Immature natural killer cell (primary cell): ENCODE results near the gene ZNF879. TPM values are rescaled to one million over a fixed set of nuclear protein-coding genes. Genes with fewer than 3 reads are reported as not detected.
A peak's percentile ranks its signal among the peaks of the same experiment; 100 is the strongest.

Experiments used
- DNase-seq, 3 donors: peaks; one replicate each; pipeline ENCODE4 v3.0.0; 2022; ENCODE audit warnings: mixed read lengths in 1 of 3
- H3K27ac Mint-ChIP-seq, 6 donors: one replicate each; pipeline ENCODE4 v1.8.0; 2020; ENCODE audit warnings: mixed read lengths in 6 of 6, mild to moderate bottlenecking in 5 of 6, inconsistent platforms in 4 of 6, moderate library complexity in 3 of 6
- H3K27me3 Mint-ChIP-seq, 3 donors: one replicate each; pipeline ENCODE4 v1.8.0; 2020 to 2021; ENCODE audit warnings: low read depth in 3 of 3, mild to moderate bottlenecking in 3 of 3, mixed read lengths in 3 of 3, moderate library complexity in 3 of 3, inconsistent platforms in 1 of 3
- H3K36me3 Mint-ChIP-seq, 3 donors: one replicate each; pipeline ENCODE4 v1.8.0; 2020; ENCODE audit warnings: mixed read lengths in 3 of 3, inconsistent platforms in 2 of 3, mild to moderate bottlenecking in 2 of 3
- H3K4me1 Mint-ChIP-seq, 2 donors: one replicate each; pipeline ENCODE4 v1.8.0; 2020; ENCODE audit warnings: inconsistent platforms in 2 of 2, mild to moderate bottlenecking in 2 of 2, mixed read lengths in 2 of 2, moderate library complexity in 1 of 2
- H3K4me3 Mint-ChIP-seq, 5 donors: one replicate each; pipeline ENCODE4 v1.8.0; 2020; ENCODE audit warnings: mild to moderate bottlenecking in 5 of 5, mixed read lengths in 5 of 5, inconsistent platforms in 3 of 5, moderate library complexity in 3 of 5
- H3K9me3 Mint-ChIP-seq, 6 donors: one replicate each; pipeline ENCODE4 v1.8.0; 2020; ENCODE audit warnings: mild to moderate bottlenecking in 6 of 6, mixed read lengths in 6 of 6, inconsistent platforms in 4 of 6, moderate library complexity in 3 of 6
- polyA plus RNA-seq, 3 donors: library from polyadenylated mRNA; unstranded; fragments of 300-500 nt; fragmentation: Illumina TruSeq; gene quantifications; one replicate each; pipeline ENCODE4 v1.2.3, GENCODE V29; 2021

Gene ZNF879
- polyA plus RNA-seq, 3 donors from 2014 or later = 2.7 to 4.5 (median 3.9) TPM

DNA sequence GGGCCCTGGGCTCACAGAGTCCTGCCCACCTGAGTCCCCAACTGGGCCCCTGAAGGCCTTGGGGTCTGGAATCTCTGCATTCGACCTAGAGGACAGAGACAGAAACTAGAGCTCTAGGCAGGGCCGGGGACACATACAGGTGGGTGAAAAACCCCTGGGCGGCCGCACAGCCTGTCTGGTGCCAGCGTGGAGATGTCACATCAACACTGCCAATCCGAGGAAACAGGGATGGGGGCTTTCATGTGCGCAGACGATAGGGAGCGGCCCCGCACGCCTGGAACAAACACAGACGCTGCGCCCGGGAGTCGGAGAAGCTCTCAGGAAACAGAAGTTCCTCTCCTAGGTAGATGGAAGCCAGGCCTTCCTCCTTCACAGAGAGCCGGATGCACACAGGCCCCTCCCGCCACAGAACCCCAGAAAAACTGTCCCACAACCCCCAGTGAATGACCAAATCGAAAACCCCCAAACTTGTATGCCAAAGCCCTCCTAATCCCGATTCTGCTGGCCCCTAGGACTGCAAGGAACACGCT lies 30.3 kb upstream of the ZNF879 start:
- H3K36me3 Mint-ChIP-seq = peaks cover 0 to 4% (median 0%) of the 10 kb centered on the region in 3 donors
- no peaks in the 10 kb centered on the region for H3K4me1 Mint-ChIP-seq
- H3K27me3 Mint-ChIP-seq = peaks cover 6 to 7% (median 6%) of the 10 kb centered on the region in 3 donors
- no peak overlapping the region for H3K27ac Mint-ChIP-seq
- peaks cover 0 to 4% (median under 1%) of the 10 kb centered on the region in 6 donors for H3K9me3 Mint-ChIP-seq
- H3K4me3 Mint-ChIP-seq = no peak overlapping the region
- no peak for DNase-seq

DNA sequence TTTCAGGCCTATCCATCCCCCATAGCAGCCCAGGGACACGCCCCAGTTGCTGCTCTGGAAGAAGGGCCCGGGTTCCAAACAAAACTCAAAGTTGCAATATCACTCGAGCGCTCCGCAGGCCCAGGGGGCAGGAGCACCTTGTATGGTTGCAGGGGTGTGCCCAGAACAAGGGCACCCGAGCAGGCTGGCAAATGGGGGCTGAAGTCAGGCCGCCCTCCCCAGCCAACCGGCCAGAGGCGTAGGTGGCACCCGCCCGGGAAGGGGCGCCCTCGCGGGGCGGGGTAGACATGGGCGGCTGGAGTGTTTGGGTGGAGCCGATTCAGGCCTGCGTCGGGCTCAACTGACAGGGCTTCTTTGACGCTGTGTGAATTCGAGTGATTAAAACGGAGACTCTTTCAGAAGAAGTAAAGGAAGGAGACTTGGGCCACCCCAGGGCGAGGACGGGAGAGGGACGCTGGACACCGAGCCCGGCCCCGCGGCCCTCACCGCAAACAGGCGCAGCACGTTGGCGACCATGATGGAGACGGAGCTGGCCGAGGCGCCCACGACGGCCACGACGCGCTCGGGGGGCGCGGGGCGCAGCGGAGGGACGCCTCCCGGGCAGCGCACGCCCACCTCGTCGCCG lies 29.5 kb upstream of the ZNF879 start:
- DNase-seq = no peak
- Mint-ChIP-seq H3K4me1 (no peaks in the 10 kb centered on the region), H3K36me3 (peaks cover 0 to 4% (median 0%) of the 10 kb centered on the region in 3 donors)

DNA sequence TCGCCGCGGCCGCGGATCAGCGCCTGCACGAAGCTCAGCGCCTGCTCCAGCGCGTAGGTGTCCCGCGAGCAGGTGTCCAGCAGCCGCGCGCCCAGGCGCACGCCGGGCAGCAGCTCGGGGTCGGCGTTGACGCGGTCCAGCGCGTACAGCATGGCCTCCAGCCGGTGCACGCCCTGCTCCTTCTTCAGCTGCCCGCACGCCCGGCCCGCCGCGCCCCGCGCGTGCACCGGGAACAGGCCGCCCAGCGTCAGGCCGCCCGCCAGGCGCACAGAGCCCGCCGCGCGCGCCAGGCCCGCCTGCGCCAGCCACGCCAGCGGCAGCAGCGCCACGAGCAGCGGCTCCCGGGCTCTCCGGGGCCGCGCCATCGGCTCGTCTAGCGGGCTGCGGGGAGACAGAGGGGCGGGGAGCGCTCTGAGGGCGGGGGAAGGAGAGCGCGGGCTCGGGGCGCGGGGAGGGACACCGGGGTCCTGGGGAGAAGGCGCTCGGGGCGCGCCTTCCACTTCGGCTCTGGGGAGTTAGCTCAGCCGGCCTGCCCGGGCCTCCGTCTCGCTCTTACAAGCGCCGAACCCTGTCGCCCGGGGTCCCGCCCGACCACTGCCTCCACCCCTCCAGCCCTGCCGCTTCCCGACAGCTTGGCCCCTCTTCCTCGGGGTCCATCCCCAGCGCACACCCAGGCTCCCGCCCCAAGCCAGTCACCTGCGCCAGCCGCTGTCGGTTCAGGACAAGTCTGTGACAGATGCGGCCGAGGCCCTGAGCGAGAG lies 28.8 kb upstream of the ZNF879 start, which contains the start of gene GRM6:
Gene GRM6, minus strand, starts transcription at position 741 of the 761 bp plus-strand sequence. Its CDS starts 376 bp downstream, at position 365.
- Mint-ChIP-seq H3K9me3 (peaks cover 0 to 3% (median under 1%) of the 10 kb centered on the region in 6 donors), H3K4me1 (no peaks in the 10 kb centered on the region), H3K27ac (no peak within 1 kb of the TSS), H3K27me3 (peaks cover 7 to 8% (median 7%) of the 10 kb centered on the region in 3 donors), H3K36me3 (peaks cover 0 to 4% (median 0%) of the 10 kb centered on the region in 3 donors), H3K4me3 (peak within 1 kb of the TSS in 1 of 5 donors; percentile 13)
- DNase-seq = no peak

More for the DNA sequence above, 29.5 kb upstream of the ZNF879 start:
- H3K27me3 Mint-ChIP-seq = peaks cover 6 to 7% (median 7%) of the 10 kb centered on the region in 3 donors
- H3K4me3 Mint-ChIP-seq = no peak overlapping the region
- H3K9me3 Mint-ChIP-seq = peaks cover 0 to 4% (median under 1%) of the 10 kb centered on the region in 6 donors
- H3K27ac Mint-ChIP-seq = no peak overlapping the region

DNA sequence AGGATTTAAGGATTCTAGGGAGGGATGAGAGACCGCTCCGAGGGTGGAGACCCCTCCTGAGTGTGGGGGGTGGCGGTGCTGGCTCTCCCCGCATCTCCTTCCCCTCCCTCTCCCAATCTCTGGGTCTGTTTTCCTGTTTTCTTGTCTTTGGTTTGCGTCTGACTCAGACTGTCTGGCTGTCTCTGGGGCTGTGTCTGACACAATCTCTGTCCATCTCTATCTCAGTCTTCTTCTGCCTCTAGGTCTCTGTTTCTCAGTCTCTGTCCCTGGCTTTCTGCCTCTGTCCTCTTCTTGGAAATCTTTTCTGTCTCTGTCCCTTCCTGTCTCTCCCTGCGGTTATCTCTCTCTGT lies 28.3 kb upstream of the ZNF879 start:
- Mint-ChIP-seq H3K27me3 (peaks cover 7 to 13% (median 7%) of the 10 kb centered on the region in 3 donors), H3K27ac (no peak overlapping the region), H3K4me1 (no peaks in the 10 kb centered on the region), H3K9me3 (peaks cover 0 to 1% (median 0%) of the 10 kb centered on the region in 6 donors), H3K4me3 (peak overlapping the region in 1 of 5 donors; percentile 13), H3K36me3 (peaks cover 0 to 4% (median 0%) of the 10 kb centered on the region in 3 donors)
- no peak for DNase-seq

DNA sequence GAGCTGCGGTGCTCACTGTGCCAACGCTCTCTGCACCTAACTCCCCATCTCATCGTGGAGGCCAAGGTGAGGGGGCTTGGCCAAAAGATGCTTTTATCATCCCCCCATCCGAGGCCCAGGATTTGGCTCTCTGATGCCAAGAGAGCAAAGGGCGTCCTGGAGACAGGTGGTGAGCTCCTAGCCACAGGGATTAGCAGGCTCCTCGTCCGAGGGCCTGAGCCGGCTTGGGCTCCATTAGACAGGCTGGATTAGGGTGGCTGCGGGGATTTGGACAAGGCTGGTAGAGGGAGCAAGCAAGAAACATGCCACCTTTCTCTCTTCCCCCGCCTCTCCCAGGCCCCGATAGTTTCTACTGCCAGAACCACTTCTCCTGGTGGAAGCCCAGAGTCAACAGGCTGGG lies 27.4 kb upstream of the ZNF879 start:
- Mint-ChIP-seq H3K27me3 (peaks cover 5 to 13% (median 9%) of the 10 kb centered on the region in 3 donors), H3K9me3 (peaks cover 0 to 1% (median 0%) of the 10 kb centered on the region in 6 donors), H3K4me1 (no peaks in the 10 kb centered on the region), H3K4me3 (no peak overlapping the region), H3K27ac (no peak overlapping the region), H3K36me3 (peaks cover 0 to 4% (median 0%) of the 10 kb centered on the region in 3 donors)
- DNase-seq = no peak

DNA sequence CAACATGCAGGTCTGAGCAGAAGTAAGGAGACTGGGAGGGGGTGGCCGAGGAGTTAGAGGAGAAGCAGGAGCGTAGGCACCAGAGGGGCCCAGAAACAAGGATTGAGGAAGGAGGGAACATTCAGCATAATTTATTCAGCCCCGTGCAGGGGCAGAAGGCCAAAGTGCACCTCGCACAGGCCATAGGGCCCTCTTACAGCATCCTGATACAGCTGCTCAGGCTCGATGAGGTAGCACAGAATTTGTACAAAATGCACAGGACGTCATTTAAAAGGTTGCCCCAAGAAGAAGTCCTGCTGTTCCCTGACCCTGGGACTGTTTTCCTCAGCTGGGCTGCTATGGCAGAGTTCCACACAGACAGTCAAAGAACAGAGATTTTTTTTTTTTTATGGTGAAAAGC lies 26.4 kb upstream of the ZNF879 start:
- no peak overlapping the region for H3K27ac Mint-ChIP-seq
- DNase-seq = no peak
- H3K4me1 Mint-ChIP-seq = no peaks in the 10 kb centered on the region
- no peak overlapping the region for H3K4me3 Mint-ChIP-seq
- H3K36me3 Mint-ChIP-seq = peaks cover 0 to 4% (median 0%) of the 10 kb centered on the region in 3 donors
- H3K9me3 Mint-ChIP-seq = peaks cover 0 to 1% (median 0%) of the 10 kb centered on the region in 6 donors
- peaks cover 6 to 13% (median 11%) of the 10 kb centered on the region in 3 donors for H3K27me3 Mint-ChIP-seq

DNA sequence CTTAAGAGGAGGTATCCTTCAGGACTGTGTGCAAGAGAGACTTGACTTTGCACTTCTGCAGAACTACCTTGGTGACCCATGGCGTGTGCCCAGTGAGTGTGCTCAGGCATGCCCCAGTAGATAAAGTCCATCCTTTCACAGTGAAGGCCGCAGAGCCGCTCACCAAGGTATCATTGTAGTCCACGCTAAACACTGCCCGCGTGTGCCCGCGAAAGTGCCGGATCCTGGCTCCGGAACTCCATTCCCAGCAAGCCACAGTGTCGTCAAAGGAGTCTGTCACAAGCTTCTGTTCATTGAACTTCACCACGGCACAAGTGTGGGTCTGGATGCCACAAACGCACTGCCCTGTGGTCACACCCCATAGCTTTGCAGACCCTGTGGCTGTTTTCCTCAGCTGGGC lies 25.2 kb upstream of the ZNF879 start:
- Mint-ChIP-seq H3K4me1 (no peaks in the 10 kb centered on the region), H3K36me3 (peaks cover 0 to 6% (median 0%) of the 10 kb centered on the region in 3 donors), H3K4me3 (no peak overlapping the region), H3K27ac (no peak overlapping the region), H3K9me3 (peaks cover 0 to 1% (median 0%) of the 10 kb centered on the region in 6 donors), H3K27me3 (peaks cover 8 to 15% (median 11%) of the 10 kb centered on the region in 3 donors)
- no peak for DNase-seq

DNA sequence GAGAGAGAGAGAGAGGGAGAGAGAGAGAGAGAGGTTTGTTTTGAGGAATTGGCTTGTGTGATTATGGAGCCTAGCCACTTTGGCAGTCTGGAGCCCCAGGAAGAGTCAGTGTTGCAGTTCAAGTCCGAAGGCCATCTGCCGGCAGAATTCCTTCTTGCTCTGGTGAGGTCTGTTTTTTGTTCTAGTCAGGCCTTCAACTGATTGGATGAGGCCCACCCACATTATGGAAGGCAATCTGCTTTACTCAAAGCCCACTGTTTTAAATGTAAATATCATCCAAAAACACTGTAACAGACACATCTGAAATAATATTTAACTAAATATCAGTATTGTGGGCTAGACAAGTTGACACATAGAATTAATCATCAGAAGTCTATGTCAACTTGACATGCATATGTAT lies 17.0 kb upstream of the ZNF879 start:
- H3K4me1 Mint-ChIP-seq = no peaks in the 10 kb centered on the region
- no peak for DNase-seq
- H3K27me3 Mint-ChIP-seq = peaks cover 7 to 18% (median 13%) of the 10 kb centered on the region in 3 donors
- peaks cover 0 to 3% (median 0%) of the 10 kb centered on the region in 3 donors for H3K36me3 Mint-ChIP-seq
- peaks cover 0 to 6% (median 0%) of the 10 kb centered on the region in 6 donors for H3K9me3 Mint-ChIP-seq
- H3K27ac Mint-ChIP-seq = no peak overlapping the region
- no peak overlapping the region for H3K4me3 Mint-ChIP-seq

DNA sequence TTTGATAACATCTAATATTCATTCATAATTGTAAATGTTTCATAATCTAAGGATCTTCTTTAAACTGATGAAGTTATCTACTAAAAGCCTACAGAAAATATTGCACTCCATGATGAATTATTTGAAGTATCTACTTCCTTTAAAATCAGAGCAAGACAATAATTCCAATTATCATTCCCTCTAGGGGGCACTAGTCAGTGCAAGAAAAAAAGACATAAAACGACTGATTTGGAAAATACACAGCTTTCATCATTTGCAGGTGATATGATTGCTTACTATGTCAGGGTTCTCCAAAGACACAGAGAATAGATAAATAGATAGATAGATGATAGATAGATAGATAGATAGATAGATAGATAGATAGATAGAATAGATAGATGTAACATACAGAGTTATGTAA lies 14.9 kb upstream of the ZNF879 start:
- Mint-ChIP-seq H3K4me1 (no peaks in the 10 kb centered on the region), H3K9me3 (peaks cover 0 to 6% (median 0%) of the 10 kb centered on the region in 6 donors), H3K4me3 (no peak overlapping the region), H3K27me3 (peaks cover 4 to 15% (median 10%) of the 10 kb centered on the region in 3 donors), H3K36me3 (no peaks in the 10 kb centered on the region), H3K27ac (no peak overlapping the region)
- DNase-seq = no peak

DNA sequence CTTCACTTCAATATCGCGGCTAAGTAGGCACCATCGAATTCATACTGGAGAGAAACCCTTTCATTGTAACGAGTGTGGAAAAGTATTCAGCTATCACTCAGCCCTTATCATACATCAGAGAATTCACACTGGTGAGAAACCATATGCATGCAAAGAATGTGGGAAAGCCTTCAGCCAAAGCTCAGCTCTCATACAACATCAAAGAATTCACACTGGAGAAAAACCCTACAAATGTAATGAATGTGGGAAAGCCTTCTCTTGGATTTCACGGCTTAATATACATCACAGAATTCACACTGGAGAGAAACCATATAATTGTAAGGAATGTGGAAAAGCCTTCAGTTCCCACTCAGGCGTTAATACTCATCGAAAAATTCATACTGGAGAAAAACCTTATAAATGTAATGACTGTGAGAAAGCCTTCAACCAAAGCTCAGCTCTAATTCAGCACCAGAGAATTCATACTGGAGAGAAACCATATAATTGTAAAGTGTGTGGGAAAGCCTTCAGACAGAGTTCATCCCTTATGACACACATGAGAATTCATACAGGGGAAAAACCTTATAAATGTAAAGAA lies 9.5 kb downstream of the ZNF879 start:
- Mint-ChIP-seq H3K36me3 (peaks cover 61 to 65% (median 65%) of the 10 kb centered on the region in 3 donors), H3K4me3 (no peak overlapping the region), H3K27me3 (peaks cover 0 to 2% (median 1%) of the 10 kb centered on the region in 3 donors), H3K27ac (no peak overlapping the region), H3K9me3 (peaks cover 63 to 100% (median 97%) of the 10 kb centered on the region in 6 donors), H3K4me1 (peaks cover 0 to 1% of the 10 kb centered on the region in 2 donors)
- no peak for DNase-seq

DNA sequence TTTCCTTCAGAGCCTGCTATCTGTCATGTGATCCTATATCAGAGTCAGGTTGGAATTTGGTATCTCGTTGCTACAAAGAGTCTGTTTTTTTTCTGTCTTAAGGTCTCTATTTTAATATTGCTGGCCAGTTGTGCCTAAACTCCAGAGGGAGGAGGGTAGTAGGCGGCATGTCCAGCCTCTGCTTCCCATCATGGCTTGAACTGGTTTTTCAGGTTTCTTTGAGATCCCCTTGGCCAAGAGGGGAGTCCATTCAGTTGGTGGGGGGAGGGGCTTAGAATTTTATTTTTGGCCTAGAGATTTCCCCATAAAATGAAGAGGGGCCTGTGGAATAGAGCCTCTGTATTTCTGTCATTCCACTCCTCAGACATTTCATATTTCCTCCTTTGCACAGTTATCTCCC lies 21.2 kb downstream of the ZNF879 start:
- Mint-ChIP-seq H3K27me3 (peaks cover 0 to 9% (median 8%) of the 10 kb centered on the region in 3 donors), H3K4me3 (no peak overlapping the region), H3K27ac (no peak overlapping the region), H3K36me3 (peaks cover 0 to 10% (median 7%) of the 10 kb centered on the region in 3 donors), H3K4me1 (no peaks in the 10 kb centered on the region), H3K9me3 (peaks cover 20 to 47% (median 32%) of the 10 kb centered on the region in 6 donors)
- no peak for DNase-seq

DNA sequence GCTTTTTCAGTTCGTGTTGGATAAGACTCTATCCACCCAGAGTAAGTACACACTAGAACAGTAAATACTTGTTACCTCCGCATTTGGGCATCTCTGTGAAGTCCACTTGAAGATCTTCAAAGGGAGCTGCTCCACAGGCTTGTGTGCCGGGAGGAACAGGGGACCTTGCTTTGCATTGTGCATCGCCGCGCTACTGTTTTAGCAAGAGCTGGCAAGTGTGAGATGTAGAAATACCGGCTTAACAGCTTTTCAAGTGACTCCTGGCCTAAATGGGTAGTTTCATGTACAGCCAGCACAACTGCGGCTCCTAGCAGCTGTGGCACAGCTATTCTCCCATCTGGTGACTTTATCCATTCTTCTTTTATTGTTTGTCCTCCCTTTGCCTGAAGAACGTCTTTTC lies 28.2 kb downstream of the ZNF879 start:
- H3K27me3 Mint-ChIP-seq = peaks cover 0 to 4% (median 3%) of the 10 kb centered on the region in 3 donors
- no peak for DNase-seq
- no peaks in the 10 kb centered on the region for H3K4me1 Mint-ChIP-seq
- no peak overlapping the region for H3K27ac Mint-ChIP-seq
- H3K36me3 Mint-ChIP-seq = peaks cover 0 to 5% (median 4%) of the 10 kb centered on the region in 3 donors
- H3K9me3 Mint-ChIP-seq = peaks cover 4 to 22% (median 10%) of the 10 kb centered on the region in 6 donors
- H3K4me3 Mint-ChIP-seq = no peak overlapping the region

DNA sequence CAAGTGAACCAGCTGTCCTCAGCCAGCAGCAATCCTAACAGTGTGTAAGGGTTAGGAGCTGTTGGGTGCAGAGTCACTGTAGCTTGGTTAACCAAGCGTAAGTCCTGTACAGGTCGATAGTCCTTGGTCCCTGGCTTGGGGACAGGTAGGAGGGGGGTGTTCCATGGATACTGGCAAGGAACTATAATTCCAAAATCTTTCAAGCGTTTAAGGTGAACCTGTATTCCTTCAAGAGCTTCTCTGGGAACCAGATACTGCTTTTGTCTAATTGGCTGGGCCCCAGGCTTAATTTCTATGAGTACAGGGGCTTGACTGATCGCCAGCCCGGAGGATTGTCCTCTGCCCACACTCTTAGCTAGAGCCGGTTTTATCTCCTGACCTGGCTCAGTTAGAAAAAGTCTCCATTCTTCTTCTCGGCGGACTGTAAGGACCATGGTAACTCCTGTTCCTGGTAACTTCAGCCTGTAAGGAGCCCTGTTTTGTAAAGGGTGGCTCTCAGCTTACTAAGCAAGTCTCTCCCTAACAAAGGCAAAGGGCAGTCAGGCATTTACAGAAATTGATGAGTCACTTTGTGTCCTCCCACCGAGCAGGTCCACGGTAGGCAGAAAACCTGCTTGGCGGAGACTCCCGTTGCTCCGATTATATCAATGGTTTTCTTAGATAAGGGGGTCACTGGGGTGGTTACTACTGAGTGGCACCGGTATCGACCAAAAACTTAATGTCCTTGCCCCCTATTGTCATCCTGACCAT lies 30.6 kb downstream of the ZNF879 start:
- no peak for DNase-seq
- Mint-ChIP-seq H3K4me1 (peaks cover 1% of the 10 kb centered on the region in 2 donors), H3K27ac (no peak overlapping the region), H3K9me3 (peaks cover 0 to 8% (median 3%) of the 10 kb centered on the region in 6 donors), H3K36me3 (no peaks in the 10 kb centered on the region), H3K4me3 (no peak overlapping the region), H3K27me3 (peaks cover 0 to 4% (median 3%) of the 10 kb centered on the region in 3 donors)
